SK-N-SH (cell line): ENCODE results near the gene OPTC. TPM values are rescaled to one million over a fixed set of nuclear protein-coding genes. Genes with fewer than 3 reads are reported as not detected.

Experiments
- CTCF ChIA-PET: fragments of 300-600, 350-600 bp; formaldehyde crosslinking; extraction: SDS; loops from one replicate; lab custom pipeline; 2021; lab: Yijun Ruan, JAX
- POLR2A ChIA-PET: fragments of 350-600 bp; sonication (Branson Sonifier 250); formaldehyde crosslinking; extraction: SDS; loops from one replicate; lab custom pipeline; 2020; ENCODE audit warnings: antibody characterized with exemption, inconsistent platforms; lab: Yijun Ruan, JAX
- DNase-seq: peaks from one replicate; pipeline ENCODE4 v3.0.0; 2012
- H2AFZ ChIP-seq: fragments of 200-600 bp; sonication (generic); 2 replicates; pipeline ENCODE4 v1.8.1; 2016; ENCODE audit warnings: antibody characterized with exemption, mild to moderate bottlenecking, low read depth
- H3F3A ChIP-seq: fragments of 200-600 bp; sonication (generic); replicated peaks from 2 replicates; pipeline ENCODE3; 2016; ENCODE audit warnings: antibody characterized with exemption, mild to moderate bottlenecking; ENCODE audit not compliant: insufficient read depth
- H3K27ac ChIP-seq, 2 experiments: fragments of 200-500 bp in 1 of 2; fragments of 200-600 bp in 1 of 2; sonication (Bioruptor generic) in 1 of 2; sonication (generic), shearing (Covaris generic) in 1 of 2; 2 replicates each; pipeline versions ENCODE4 v1.5.1 to v1.6.1; 2014 to 2016; ENCODE audit warnings: low read depth in 2 of 2, inconsistent platforms in 1 of 2, low read length in 1 of 2, mild to moderate bottlenecking in 1 of 2, mixed read lengths in 1 of 2
- H3K27me3 ChIP-seq: fragments of 200-600 bp; sonication (generic), shearing (Covaris generic); 2 replicates; pipeline ENCODE4 v1.6.1; 2016; ENCODE audit warnings: mixed run types; ENCODE audit not compliant: insufficient read depth
- H3K36me3 ChIP-seq, 2 experiments: fragments of 200-500 bp in 1 of 2; fragments of 200-600 bp in 1 of 2; sonication (Bioruptor generic) in 1 of 2; sonication (generic) in 1 of 2; replicated peaks in 1 of 2; 2 replicates each; pipeline versions ENCODE3 to v1.5.1; 2014 to 2016; ENCODE audit warnings: low read length in 1 of 2, mild to moderate bottlenecking in 1 of 2; ENCODE audit not compliant: insufficient read depth in 2 of 2, control insufficient read depth in 1 of 2
- H3K4me1 ChIP-seq, 2 experiments: fragments of 200-500 bp in 1 of 2; fragments of 200-600 bp in 1 of 2; sonication (Bioruptor generic) in 1 of 2; sonication (generic), shearing (Covaris generic) in 1 of 2; 2 replicates each; pipeline versions ENCODE4 v1.5.1 to v1.6.1; 2014 to 2016; ENCODE audit warnings: low read depth in 1 of 2, low read length in 1 of 2, mixed run types in 1 of 2; ENCODE audit not compliant: insufficient read depth in 2 of 2, control insufficient read depth in 1 of 2
- H3K4me2 ChIP-seq: fragments of 200-600 bp; sonication (generic), shearing (Covaris generic); 2 replicates; pipeline ENCODE4 v1.6.1; 2017; ENCODE audit warnings: mixed run types
- H3K4me3 ChIP-seq, 2 experiments: fragments of 200-500 bp in 1 of 2; fragments of 200-600 bp in 1 of 2; sonication (Bioruptor generic) in 1 of 2; sonication (generic), shearing (Covaris generic) in 1 of 2; 2 replicates each; pipeline versions ENCODE4 v1.5.1 to v1.8.1; 2014 to 2016; ENCODE audit warnings: low read depth in 2 of 2, inconsistent platforms in 1 of 2, low read length in 1 of 2, mild to moderate bottlenecking in 1 of 2, mixed read lengths in 1 of 2, moderate library complexity in 1 of 2
- H3K79me2 ChIP-seq: fragments of 200-600 bp; sonication (generic); 2 replicates; pipeline ENCODE4 v1.8.1; 2017; ENCODE audit warnings: mild to moderate bottlenecking; ENCODE audit not compliant: insufficient read depth
- H3K9ac ChIP-seq: fragments of 200-600 bp; sonication (generic); 2 replicates; pipeline ENCODE4 v1.6.1; 2017; ENCODE audit warnings: mixed run types
- H3K9me2 ChIP-seq: fragments of 200-600 bp; sonication (generic); 2 replicates; pipeline ENCODE4 v1.6.1; 2017; ENCODE audit warnings: mixed run types
- H3K9me3 ChIP-seq: fragments of 200-600 bp; sonication (generic); 2 replicates; pipeline ENCODE4 v1.6.1; 2017; ENCODE audit warnings: mixed run types, mild to moderate bottlenecking, moderate library complexity
- H4K20me1 ChIP-seq: fragments of 200-600 bp; sonication (generic); 2 replicates; pipeline ENCODE4 v1.6.1; 2017; ENCODE audit warnings: mild to moderate bottlenecking, mixed run types; ENCODE audit not compliant: insufficient read depth
- CHD2 ChIP-seq: fragments of 150-350 bp; IDR thresholded peaks from 2 replicates; pipeline ENCODE4 v1.6.1; 2018; ENCODE audit warnings: low read length; ENCODE audit not compliant: partially characterized antibody
- ELF1 ChIP-seq: IDR thresholded peaks from 2 replicates; pipeline ENCODE4 v1.4.0; 2012
- EZH2phosphoT487 ChIP-seq: fragments of 200-600 bp; sonication (generic); IDR thresholded peaks from 2 replicates; pipeline ENCODE4 v1.6.1; 2017; ENCODE audit warnings: low read depth, mixed run types, mild to moderate bottlenecking, antibody characterized with exemption, moderate library complexity, borderline replicate concordance
- FOSL2 ChIP-seq: IDR thresholded peaks from 2 replicates; pipeline ENCODE4 v1.4.0; 2012; ENCODE audit warnings: low read depth, mild to moderate bottlenecking, moderate library complexity, borderline replicate concordance
- GABPA ChIP-seq: IDR thresholded peaks from 2 replicates; pipeline ENCODE4 v1.4.0; 2012; ENCODE audit warnings: low read depth, mild to moderate bottlenecking
- MAX ChIP-seq: IDR thresholded peaks from 2 replicates; pipeline ENCODE4 v1.4.0; 2012; ENCODE audit warnings: low read depth
- MEF2A ChIP-seq: IDR thresholded peaks from 2 replicates; pipeline ENCODE4 v1.4.0; 2012; ENCODE audit warnings: low read depth, borderline replicate concordance
- NFIC ChIP-seq: IDR thresholded peaks from 2 replicates; pipeline ENCODE4 v1.4.0; 2012; ENCODE audit warnings: borderline replicate concordance
- PBX3 ChIP-seq: IDR thresholded peaks from 2 replicates; pipeline ENCODE4; 2012
- POLR2AphosphoS5 ChIP-seq: IDR thresholded peaks from 2 replicates; pipeline ENCODE4 v1.6.1; 2012; ENCODE audit warnings: low read depth, low read length
- RCOR1 ChIP-seq: fragments of 150-350 bp; IDR thresholded peaks from 2 replicates; pipeline ENCODE4 v1.6.1; 2017; ENCODE audit warnings: antibody characterized with exemption, low read length
- REST ChIP-seq: IDR thresholded peaks from 2 replicates; pipeline ENCODE4 v1.6.1; 2012; ENCODE audit warnings: mild to moderate bottlenecking, low read depth, low read length, moderate library complexity
- RFX5 ChIP-seq: IDR thresholded peaks from 2 replicates; pipeline ENCODE4 v1.6.1; 2012; ENCODE audit warnings: mild to moderate bottlenecking, improper control_type of control experiment, low read length
- RXRA ChIP-seq: IDR thresholded peaks from 2 replicates; pipeline ENCODE4 v1.4.0; 2012; ENCODE audit warnings: low read depth, mild to moderate bottlenecking, borderline replicate concordance
- SIN3A ChIP-seq: IDR thresholded peaks from 2 replicates; pipeline ENCODE4 v1.6.1; 2012; ENCODE audit warnings: low read depth, mild to moderate bottlenecking, low read length, moderate library complexity, borderline replicate concordance
- SMC3 ChIP-seq: IDR thresholded peaks from 2 replicates; pipeline ENCODE4 v1.6.1; 2012; ENCODE audit warnings: low read depth, low read length, improper control_type of control experiment
- TCF12 ChIP-seq: IDR thresholded peaks from 2 replicates; pipeline ENCODE4 v1.4.0; 2012
- YY1 ChIP-seq: IDR thresholded peaks from 2 replicates; pipeline ENCODE4 v1.4.0; 2012; ENCODE audit warnings: low read depth, mild to moderate bottlenecking
- ZBTB33 ChIP-seq: IDR thresholded peaks from 2 replicates; pipeline ENCODE4 v1.4.0; 2012; ENCODE audit warnings: low read depth, borderline replicate concordance
- WGBS: methylation state at CpG from one replicate; pipeline ENCODE4 v1.1.6; 2017; ENCODE audit warnings: low lambda C conversion rate; 5-methylcytosine and 5-hydroxymethylcytosine counted together
- polyA plus RNA-seq, 3 experiments: library from polyadenylated mRNA; depleted of rRNA; stranded (reverse); fragments of >200 nt; gene quantifications; 2 replicates each; pipeline ENCODE4 v1.2.3, GENCODE V29; 2012
- TF ChIP-seq, protein P1 (sequence below): fragments of 150-350 bp; IDR thresholded peaks from 2 replicates; pipeline ENCODE4 v1.6.1; 2016; ENCODE audit warnings: mild to moderate bottlenecking, low read depth, low read length

The OPTC gene
- polyA plus RNA-seq, 1 of the 3 experiments (the other 2 are of a cell fraction): not detected

GRCh38 chr1:203458078-203458477 is 35.9 kb upstream of the OPTC start:
- no peak overlapping the region for H3K4me2 ChIP-seq
- H4K20me1 ChIP-seq: no peaks in the 10 kb centered on the region
- H3K79me2 ChIP-seq: no peaks in the 10 kb centered on the region
- no peak for DNase-seq
- H3K9me3 ChIP-seq: no peaks in the 10 kb centered on the region
- WGBS: 70% methylated on average over 5 of the region's 5 CpGs
- TF ChIP-seq RXRA (no peak), SIN3A (no peak), MEF2A (no peak), MAX (no peak), GABPA (no peak), REST (no peak), CHD2 (no peak), RCOR1 (no peak), POLR2AphosphoS5 (no peak), NFIC (no peak), EZH2phosphoT487 (no peak), RFX5 (no peak), PBX3 (no peak), ZBTB33 (no peak), FOSL2 (no peak), YY1 (no peak), SMC3 (no peak), TCF12 (no peak), ELF1 (no peak)
- TF ChIP-seq, protein P1, sequence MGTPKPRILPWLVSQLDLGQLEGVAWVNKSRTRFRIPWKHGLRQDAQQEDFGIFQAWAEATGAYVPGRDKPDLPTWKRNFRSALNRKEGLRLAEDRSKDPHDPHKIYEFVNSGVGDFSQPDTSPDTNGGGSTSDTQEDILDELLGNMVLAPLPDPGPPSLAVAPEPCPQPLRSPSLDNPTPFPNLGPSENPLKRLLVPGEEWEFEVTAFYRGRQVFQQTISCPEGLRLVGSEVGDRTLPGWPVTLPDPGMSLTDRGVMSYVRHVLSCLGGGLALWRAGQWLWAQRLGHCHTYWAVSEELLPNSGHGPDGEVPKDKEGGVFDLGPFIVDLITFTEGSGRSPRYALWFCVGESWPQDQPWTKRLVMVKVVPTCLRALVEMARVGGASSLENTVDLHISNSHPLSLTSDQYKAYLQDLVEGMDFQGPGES: no peak
- no peak overlapping the region for H3K27ac ChIP-seq
- H2AFZ ChIP-seq: no peak overlapping the region
- no peaks in the 10 kb centered on the region for H3F3A ChIP-seq
- H3K27me3 ChIP-seq: no peaks in the 10 kb centered on the region
- H3K9me2 ChIP-seq: no peaks in the 10 kb centered on the region
- H3K36me3 ChIP-seq: no peaks in the 10 kb centered on the region
- ChIA-PET CTCF (no interaction called here), POLR2A (no interaction called here)
- no peak overlapping the region for H3K4me3 ChIP-seq
- H3K4me1 ChIP-seq: peaks cover 0 to 10% of the 10 kb centered on the region in 2 experiments; a peak in 2 of 4 replicates
- H3K9ac ChIP-seq: no peak overlapping the region
